A549 (cell line): ENCODE data around the gene DGKH. TPM values are rescaled to one million over a fixed set of nuclear protein-coding genes. Genes with fewer than 3 reads are reported as not detected.

Experiments used
- ATAC-seq, 2 experiments: fragments of 200-7000 bp in 1 of 2; fragments of >200 bp in 1 of 2; cut with Nextera tagmentation in 1 of 2; cut with Tn5 transposase in 1 of 2; 3 replicates each; pipeline versions ENCODE4 v1.8.0 to v1.9.1; 2018 to 2020; ENCODE audit warnings: mild to moderate bottlenecking in 1 of 2, moderate library complexity in 1 of 2
- CTCF ChIA-PET: fragments of 300-600 bp; sonication (Branson Sonifier 250); formaldehyde crosslinking; extraction: SDS; loops from one replicate; lab custom pipeline; 2021; ENCODE audit warnings: antibody characterized with exemption, inconsistent platforms; lab: Yijun Ruan, JAX
- POLR2A ChIA-PET: fragments of 350-600 bp; formaldehyde crosslinking; extraction: SDS; loops from one replicate; lab custom pipeline; 2021; ENCODE audit warnings: antibody characterized with exemption, inconsistent platforms; lab: Yijun Ruan, JAX
- DNase-seq, 2 experiments: peaks; one replicate each; pipeline versions ENCODE4 v3.0.0 to v3.0.0-alpha.2; 2011 to 2016; ENCODE audit warnings: low read depth in 1 of 2, low spot score in 1 of 2
- FAIRE-seq: peaks from 2 replicates; lab custom pipeline; 2011; peaks lifted over from hg19 to GRCh38; lab: Jason Lieb, UNC
- H3K27ac ChIP-seq, 2 experiments: fragments of >200 bp; sonication (Bioruptor Twin); formaldehyde crosslinking; 3 replicates each; pipeline ENCODE4 v1.5.1; 2016 to 2017
- H3K4me1 ChIP-seq: fragments of >200 bp; sonication (Bioruptor Twin); formaldehyde crosslinking; 3 replicates; pipeline ENCODE4 v1.6.1; 2016
- H3K4me2 ChIP-seq: fragments of >200 bp; sonication (Bioruptor Twin); formaldehyde crosslinking; 3 replicates; pipeline ENCODE4 v1.6.1; 2016
- H3K4me3 ChIP-seq: fragments of >200 bp; sonication (Bioruptor Twin); formaldehyde crosslinking; 3 replicates; pipeline ENCODE4 v1.5.1; 2016
- H3K9me3 ChIP-seq: fragments of >200 bp; sonication (Bioruptor Twin); formaldehyde crosslinking; 3 replicates; pipeline ENCODE4 v1.6.1; 2016
- BCL3 ChIP-seq: fragments of >200 bp; sonication (Bioruptor Twin); formaldehyde crosslinking; IDR thresholded peaks from 3 replicates; pipeline ENCODE4 v1.6.1; 2016
- CBX8 ChIP-seq: fragments of 200-600 bp; sonication (generic); IDR thresholded peaks from 2 replicates; pipeline ENCODE4 v1.6.1; 2016
- CHD4 ChIP-seq: fragments of 200-600 bp; sonication (generic); IDR thresholded peaks from 2 replicates; pipeline ENCODE4 v1.6.1; 2016; ENCODE audit warnings: antibody characterized with exemption, mild to moderate bottlenecking, borderline replicate concordance
- EP300 ChIP-seq, 2 experiments: fragments of >200 bp; sonication (Bioruptor Twin); formaldehyde crosslinking; IDR thresholded peaks; 2 replicates in 1 of 2; 3 replicates in 1 of 2; pipeline ENCODE4 v1.6.1; 2016 to 2017
- ESRRA ChIP-seq: fragments of 150-350 bp; IDR thresholded peaks from 2 replicates; pipeline ENCODE4 v1.6.1; 2014; ENCODE audit warnings: mild to moderate bottlenecking, low read length, borderline replicate concordance
- FOSB ChIP-seq: fragments of 250-450 bp; sonication (Bioruptor Pico); IDR thresholded peaks from 2 replicates; pipeline ENCODE4 v1.5.0; 2020; ENCODE audit warnings: mild to moderate bottlenecking, moderate library complexity
- FOXS1 ChIP-seq: fragments of 250-450 bp; sonication (Bioruptor Pico); IDR thresholded peaks from 2 replicates; pipeline ENCODE4 v1.5.0; 2020; ENCODE audit warnings: mild to moderate bottlenecking, moderate library complexity
- HDAC2 ChIP-seq: fragments of 200-600 bp; sonication (generic); IDR thresholded peaks from 2 replicates; pipeline ENCODE4 v1.6.1; 2016
- HOXA7 ChIP-seq: fragments of 250-450 bp; sonication (Bioruptor Pico); IDR thresholded peaks from 2 replicates; pipeline ENCODE4 v1.5.0; 2020; ENCODE audit warnings: mild to moderate bottlenecking, moderate library complexity
- JUNB ChIP-seq: fragments of >200 bp; sonication (Bioruptor Twin); formaldehyde crosslinking; IDR thresholded peaks from 2 replicates; pipeline ENCODE4 v1.6.1; 2016
- MAFK ChIP-seq: fragments of 450-650 bp; IDR thresholded peaks from 2 replicates; pipeline ENCODE4 v1.6.1; 2014; ENCODE audit not compliant: partially characterized antibody
- NFE2L2 ChIP-seq: fragments of 150-350 bp; conservative IDR thresholded peaks from 2 replicates; pipeline ENCODE4 v1.6.1; 2014; ENCODE audit warnings: low read length
- NPAS2 ChIP-seq: fragments of 250-450 bp; sonication (Bioruptor Pico); IDR thresholded peaks from 2 replicates; pipeline ENCODE4 v1.8.0; 2022; ENCODE audit warnings: mild to moderate bottlenecking, moderate library complexity, borderline replicate concordance
- RAD21 ChIP-seq, 2 experiments: fragments of >200 bp in 1 of 2; sonication (Bioruptor Twin) in 1 of 2; formaldehyde crosslinking in 1 of 2; IDR thresholded peaks in 1 of 2; conservative IDR thresholded peaks in 1 of 2; 2 replicates in 1 of 2; 3 replicates in 1 of 2; pipeline ENCODE4 v1.6.1; 2012 to 2018; ENCODE audit warnings: inconsistent platforms in 1 of 2
- RARB ChIP-seq: fragments of 250-450 bp; sonication (Bioruptor Pico); IDR thresholded peaks from 2 replicates; pipeline ENCODE4 v1.8.0; 2021; ENCODE audit warnings: mild to moderate bottlenecking, moderate library complexity
- TP53 ChIP-seq: fragments of 250-450 bp; sonication (Bioruptor Pico); IDR thresholded peaks from 2 replicates; pipeline ENCODE4 v1.5.0; 2021; ENCODE audit warnings: mild to moderate bottlenecking, moderate library complexity
- ZSCAN20 ChIP-seq: fragments of 250-450 bp; sonication (Bioruptor Pico); IDR thresholded peaks from 2 replicates; pipeline ENCODE4 v1.8.0; 2022; ENCODE audit warnings: mild to moderate bottlenecking, moderate library complexity
- WGBS: methylation state at CpG from one replicate; pipeline ENCODE4 v1.1.6; 2017; ENCODE audit errors: missing lambda C conversion rate; 5-methylcytosine and 5-hydroxymethylcytosine counted together
- polyA plus RNA-seq, 4 experiments: library from polyadenylated mRNA; depleted of rRNA in 3 of 4; stranded (reverse); fragments of >200 nt; fragmentation: RNase III in 1 of 4; extraction: RNeasy Plus Mini Kit Qiagen cat#74134 plus additional on column Dnase treatment in 1 of 4; gene quantifications; 2 replicates in 3 of 4; 3 replicates in 1 of 4; pipeline ENCODE4 v1.2.3, GENCODE V29; 2011 to 2017
- TF ChIP-seq, protein P1 (sequence below): fragments of >200 bp; sonication (Bioruptor Twin); formaldehyde crosslinking; IDR thresholded peaks from 3 replicates; pipeline ENCODE4 v1.5.1; 2016
- TF ChIP-seq, protein P2 (sequence below): fragments of 150-350 bp; IDR thresholded peaks from 2 replicates; pipeline ENCODE4 v1.6.1; 2014; ENCODE audit warnings: low read depth, mild to moderate bottlenecking, low read length
- TF ChIP-seq, protein P3 (sequence below): fragments of 450-650 bp; IDR thresholded peaks from 2 replicates; pipeline ENCODE4 v1.6.1; 2014; ENCODE audit warnings: antibody characterized with exemption
- TF ChIP-seq, protein P4 (sequence below): IDR thresholded peaks from 2 replicates; pipeline ENCODE4 v1.6.1; 2012

The DGKH gene
- polyA plus RNA-seq, 2 of the 4 experiments (the other 2 are of a cell fraction) = 3.8 to 6.7 TPM

GRCh38 chr13:42274386-42275097 is 226.1 kb downstream of the DGKH start (continued):
- TF ChIP-seq RAD21 (conservative IDR thresholded peaks at IDR 0.05 in 1 of 2, IDR thresholded peaks at IDR 0.05 in 1 of 2) (no peak), FOXS1 (CRISPR knock-in tag) (no peak), CBX8 (no peak), FOSB (CRISPR knock-in tag) (no peak)
- TF ChIP-seq, protein P1, sequence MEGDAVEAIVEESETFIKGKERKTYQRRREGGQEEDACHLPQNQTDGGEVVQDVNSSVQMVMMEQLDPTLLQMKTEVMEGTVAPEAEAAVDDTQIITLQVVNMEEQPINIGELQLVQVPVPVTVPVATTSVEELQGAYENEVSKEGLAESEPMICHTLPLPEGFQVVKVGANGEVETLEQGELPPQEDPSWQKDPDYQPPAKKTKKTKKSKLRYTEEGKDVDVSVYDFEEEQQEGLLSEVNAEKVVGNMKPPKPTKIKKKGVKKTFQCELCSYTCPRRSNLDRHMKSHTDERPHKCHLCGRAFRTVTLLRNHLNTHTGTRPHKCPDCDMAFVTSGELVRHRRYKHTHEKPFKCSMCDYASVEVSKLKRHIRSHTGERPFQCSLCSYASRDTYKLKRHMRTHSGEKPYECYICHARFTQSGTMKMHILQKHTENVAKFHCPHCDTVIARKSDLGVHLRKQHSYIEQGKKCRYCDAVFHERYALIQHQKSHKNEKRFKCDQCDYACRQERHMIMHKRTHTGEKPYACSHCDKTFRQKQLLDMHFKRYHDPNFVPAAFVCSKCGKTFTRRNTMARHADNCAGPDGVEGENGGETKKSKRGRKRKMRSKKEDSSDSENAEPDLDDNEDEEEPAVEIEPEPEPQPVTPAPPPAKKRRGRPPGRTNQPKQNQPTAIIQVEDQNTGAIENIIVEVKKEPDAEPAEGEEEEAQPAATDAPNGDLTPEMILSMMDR = no peak
- TF ChIP-seq, protein P2, sequence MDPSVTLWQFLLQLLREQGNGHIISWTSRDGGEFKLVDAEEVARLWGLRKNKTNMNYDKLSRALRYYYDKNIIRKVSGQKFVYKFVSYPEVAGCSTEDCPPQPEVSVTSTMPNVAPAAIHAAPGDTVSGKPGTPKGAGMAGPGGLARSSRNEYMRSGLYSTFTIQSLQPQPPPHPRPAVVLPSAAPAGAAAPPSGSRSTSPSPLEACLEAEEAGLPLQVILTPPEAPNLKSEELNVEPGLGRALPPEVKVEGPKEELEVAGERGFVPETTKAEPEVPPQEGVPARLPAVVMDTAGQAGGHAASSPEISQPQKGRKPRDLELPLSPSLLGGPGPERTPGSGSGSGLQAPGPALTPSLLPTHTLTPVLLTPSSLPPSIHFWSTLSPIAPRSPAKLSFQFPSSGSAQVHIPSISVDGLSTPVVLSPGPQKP = no peak

DNA sequence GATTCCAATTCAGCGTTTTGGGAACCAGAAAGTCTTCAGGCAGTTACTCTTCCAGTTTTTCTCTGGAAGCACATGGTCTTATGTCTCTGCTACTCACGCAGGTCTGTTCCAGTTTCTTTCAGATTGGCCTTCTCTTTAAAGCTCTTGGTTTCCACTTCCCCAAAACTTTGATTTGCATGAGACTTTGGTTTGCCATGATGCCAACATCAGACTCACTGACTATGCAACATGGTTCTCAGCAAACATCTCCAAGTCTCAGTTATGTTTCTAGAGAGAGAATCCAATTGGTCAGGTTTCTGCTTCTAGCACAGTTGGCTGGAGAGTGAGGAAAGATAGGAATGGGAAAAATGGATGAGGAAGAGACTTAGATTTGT is 226.6 kb downstream of the DGKH start:
- no peaks in the 10 kb centered on the region for H3K9me3 ChIP-seq
- POLR2A ChIA-PET = no interaction called here
- no peak overlapping the region for H3K4me2 ChIP-seq
- no peak overlapping the region for H3K4me3 ChIP-seq
- H3K4me1 ChIP-seq = peaks cover 12% of the 10 kb centered on the region; the same call in 2 of the 3 replicates
- WGBS = 92% methylated on average over 2 of the region's 2 CpGs
- FAIRE-seq = no peak
- no peak for ATAC-seq
- no peak overlapping the region for H3K27ac ChIP-seq
- no peak for TF ChIP-seq HOXA7 (CRISPR knock-in tag)
- no peak for TF ChIP-seq RAD21 (conservative IDR thresholded peaks at IDR 0.05 in 1 of 2, IDR thresholded peaks at IDR 0.05 in 1 of 2)
- TF ChIP-seq RARB (CRISPR knock-in tag) = no peak
- TF ChIP-seq HDAC2 = no peak
- TF ChIP-seq EP300 (IDR thresholded peaks at IDR 0.05) = no peak
- TF ChIP-seq FOXS1 (CRISPR knock-in tag) = no peak
- TF ChIP-seq, protein P3, sequence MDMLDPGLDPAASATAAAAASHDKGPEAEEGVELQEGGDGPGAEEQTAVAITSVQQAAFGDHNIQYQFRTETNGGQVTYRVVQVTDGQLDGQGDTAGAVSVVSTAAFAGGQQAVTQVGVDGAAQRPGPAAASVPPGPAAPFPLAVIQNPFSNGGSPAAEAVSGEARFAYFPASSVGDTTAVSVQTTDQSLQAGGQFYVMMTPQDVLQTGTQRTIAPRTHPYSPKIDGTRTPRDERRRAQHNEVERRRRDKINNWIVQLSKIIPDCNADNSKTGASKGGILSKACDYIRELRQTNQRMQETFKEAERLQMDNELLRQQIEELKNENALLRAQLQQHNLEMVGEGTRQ = no peak
- TF ChIP-seq TP53 (CRISPR knock-in tag) = no peak
- no peak for TF ChIP-seq NFE2L2
- no peak for TF ChIP-seq ESRRA
- TF ChIP-seq CHD4 = no peak
- no peak for TF ChIP-seq JUNB
- TF ChIP-seq, protein P4, sequence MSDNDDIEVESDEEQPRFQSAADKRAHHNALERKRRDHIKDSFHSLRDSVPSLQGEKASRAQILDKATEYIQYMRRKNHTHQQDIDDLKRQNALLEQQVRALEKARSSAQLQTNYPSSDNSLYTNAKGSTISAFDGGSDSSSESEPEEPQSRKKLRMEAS = no peak
- TF ChIP-seq ZSCAN20 (CRISPR knock-in tag) = no peak
- TF ChIP-seq BCL3 = no peak
- TF ChIP-seq, protein P2 = no peak
- no peak for TF ChIP-seq NPAS2 (CRISPR knock-in tag)
- no peak for TF ChIP-seq MAFK
- TF ChIP-seq, all 56 proteins: peak for 0
- CTCF ChIA-PET = no interaction called here
- DNase-seq = no peak
